HG03025 (cell line): Measurements from ENCODE around the gene HCN2.

Source experiments
- ATAC-seq: cut with Tn5 transposase; IDR thresholded peaks from one replicate; pipeline ENCODE4 v1.9.1; 2021; ENCODE audit warnings: mild to moderate bottlenecking, moderate library complexity; ENCODE audit not compliant: unreplicated experiment, low FRiP score

Gene HCN2

DNA sequence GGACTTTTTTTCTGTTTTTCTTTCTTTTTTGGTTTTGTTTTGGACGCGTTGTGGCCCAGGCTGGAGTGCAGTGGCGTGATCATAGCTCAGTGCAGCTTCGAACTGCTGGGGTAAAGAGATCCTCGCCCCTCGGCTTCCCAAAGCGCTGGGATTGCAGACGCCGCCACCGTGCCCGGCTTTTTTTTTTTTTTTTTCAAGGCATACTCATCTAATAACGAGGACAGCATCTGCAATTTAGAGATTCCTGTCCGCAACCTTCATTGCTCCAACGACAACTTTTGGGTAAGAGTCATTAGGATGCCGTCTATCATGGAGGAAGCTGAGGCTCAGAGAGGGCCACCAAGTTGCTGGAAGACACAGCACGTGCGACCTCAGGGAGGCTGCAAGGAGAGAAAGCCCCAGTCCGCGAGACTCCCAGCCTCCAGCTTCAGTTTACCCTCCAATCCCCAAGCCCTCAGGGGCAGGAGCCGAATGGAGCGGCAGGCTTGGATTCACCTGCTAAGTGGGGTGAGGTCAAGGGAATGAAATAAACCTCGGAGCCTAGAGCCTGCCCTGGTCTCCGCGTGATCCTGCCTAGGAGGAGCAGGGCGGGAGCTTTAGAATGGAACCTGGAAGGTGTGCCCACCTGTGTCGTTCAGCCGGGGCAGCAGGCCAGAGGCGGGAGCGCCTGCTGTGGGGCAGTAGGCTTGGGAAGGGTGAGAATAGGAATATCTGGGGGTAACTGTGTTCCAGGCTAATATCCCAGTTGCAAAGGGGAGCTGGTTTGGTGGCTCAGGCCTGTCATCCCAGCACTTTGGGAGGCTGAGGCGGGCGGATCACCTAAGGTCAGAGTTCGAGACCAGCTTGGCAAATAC is 44.3 kb downstream of the HCN2 start:
- no peak for ATAC-seq

DNA sequence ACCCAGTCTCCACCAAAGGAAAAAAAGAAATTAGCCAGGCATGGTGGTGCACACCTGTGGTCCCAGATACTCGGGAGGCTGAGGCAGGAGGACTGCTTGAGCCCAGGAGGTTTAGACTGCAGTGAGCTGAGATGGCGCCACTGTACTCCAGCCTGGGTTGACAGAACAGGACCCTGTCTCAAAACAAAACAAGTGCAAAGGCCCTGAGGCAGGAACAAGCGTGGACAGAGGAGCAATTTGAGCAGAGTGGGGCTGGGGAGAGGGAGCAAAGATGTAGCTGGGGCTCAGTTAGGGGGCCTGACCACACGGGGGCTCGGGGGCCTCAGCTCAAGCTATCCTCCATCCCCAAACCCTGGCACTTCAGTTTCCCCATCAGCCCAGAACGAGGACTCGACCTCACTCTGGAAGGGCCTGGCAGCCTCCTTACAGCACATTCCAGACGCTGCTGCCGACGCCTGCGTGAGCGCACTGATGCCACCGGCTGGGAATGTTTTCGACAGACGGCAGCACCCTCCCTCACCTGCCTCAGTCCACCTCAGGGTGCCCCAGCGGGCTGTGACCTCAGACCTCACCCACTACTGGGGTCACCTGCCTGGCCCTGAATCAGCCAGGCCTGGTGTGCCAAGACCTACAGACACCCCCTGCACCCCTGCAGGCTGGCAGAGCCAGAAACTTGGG is 45.4 kb downstream of the HCN2 start:
- ATAC-seq: no peak

DNA sequence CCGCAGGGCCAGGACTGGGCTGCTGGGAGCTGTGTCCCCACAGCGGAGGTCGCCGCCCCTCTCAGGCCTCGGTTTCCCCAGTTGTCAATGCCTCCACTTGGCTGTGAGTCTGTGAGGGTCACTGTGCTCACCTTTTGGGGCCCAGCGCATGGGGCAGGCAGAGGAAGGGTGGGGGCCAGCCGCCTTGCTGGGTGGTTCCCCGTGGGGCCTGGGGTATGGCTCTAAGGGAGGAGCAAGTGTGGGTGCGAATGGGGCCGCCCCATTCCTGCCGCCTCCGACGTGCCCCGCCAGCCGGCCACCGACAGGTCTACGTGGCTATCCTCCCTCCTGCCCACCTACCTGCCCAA is 49.2 kb downstream of the HCN2 start:
- ATAC-seq: no peak

DNA sequence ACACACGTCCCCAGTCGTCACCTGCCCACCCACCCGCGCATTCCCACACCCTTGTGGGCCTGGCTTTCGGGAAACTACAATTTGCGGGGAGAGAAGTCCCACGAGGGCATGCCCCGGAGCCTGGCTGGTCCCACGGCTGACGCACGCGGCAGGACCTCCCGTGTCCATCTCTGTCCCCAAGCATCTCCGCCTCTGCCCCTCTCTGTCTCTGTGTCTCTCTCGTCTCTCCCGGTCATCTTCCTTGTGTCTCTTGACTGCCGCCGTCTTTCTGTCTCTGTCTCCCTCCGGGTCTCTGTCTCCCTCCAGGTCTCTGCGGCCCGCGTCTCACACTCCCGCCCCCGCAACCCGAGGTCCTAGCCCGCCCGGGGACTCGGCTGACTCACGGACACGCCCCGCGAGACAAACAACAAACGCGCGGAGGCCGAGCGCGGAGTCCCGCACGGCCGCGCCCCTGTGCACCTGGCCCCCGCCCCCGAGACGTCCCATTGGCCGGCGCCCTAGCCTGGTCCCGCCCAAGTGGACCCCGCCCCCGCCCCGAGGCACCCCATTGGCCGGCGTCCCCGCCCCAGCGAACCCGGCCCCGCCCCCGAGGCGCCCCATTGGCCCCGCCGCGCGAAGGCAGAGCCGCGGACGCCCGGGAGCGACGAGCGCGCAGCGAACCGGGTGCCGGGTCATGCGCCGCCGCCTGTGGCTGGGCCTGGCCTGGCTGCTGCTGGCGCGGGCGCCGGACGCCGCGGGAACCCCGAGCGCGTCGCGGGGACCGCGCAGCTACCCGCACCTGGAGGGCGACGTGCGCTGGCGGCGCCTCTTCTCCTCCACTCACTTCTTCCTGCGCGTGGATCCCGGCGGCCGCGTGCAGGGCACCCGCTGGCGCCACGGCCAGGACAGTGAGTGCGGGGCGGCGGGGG is 49.8 kb downstream of the HCN2 start, which contains the start of gene FGF22:
Gene FGF22 (plus strand): TSS at position 627 of the 908 bp plus-strand sequence. CDS start 47 bp downstream, at position 674.
- peak; percentile 48 for ATAC-seq

DNA sequence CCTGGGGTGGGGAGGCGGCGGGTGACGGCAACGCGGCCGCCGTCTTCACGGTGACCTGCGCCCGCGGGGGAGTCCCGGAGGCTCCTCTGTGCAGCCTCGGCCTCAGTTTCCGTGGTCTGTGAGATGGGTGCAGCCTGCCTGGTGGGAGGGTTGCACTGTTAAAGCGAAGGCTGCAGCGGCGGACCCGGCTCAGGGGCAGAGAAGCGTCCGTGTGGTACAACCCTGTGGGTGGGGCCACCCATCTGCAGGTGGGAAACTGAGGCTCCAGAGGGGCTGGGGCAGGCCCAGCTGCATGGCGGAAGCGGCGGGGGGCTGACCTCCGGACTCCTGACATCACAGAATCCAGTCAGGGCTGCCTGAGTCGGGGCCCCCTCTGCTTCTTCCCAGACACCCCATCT is 50.5 kb downstream of the HCN2 start:
- no peak for ATAC-seq

DNA sequence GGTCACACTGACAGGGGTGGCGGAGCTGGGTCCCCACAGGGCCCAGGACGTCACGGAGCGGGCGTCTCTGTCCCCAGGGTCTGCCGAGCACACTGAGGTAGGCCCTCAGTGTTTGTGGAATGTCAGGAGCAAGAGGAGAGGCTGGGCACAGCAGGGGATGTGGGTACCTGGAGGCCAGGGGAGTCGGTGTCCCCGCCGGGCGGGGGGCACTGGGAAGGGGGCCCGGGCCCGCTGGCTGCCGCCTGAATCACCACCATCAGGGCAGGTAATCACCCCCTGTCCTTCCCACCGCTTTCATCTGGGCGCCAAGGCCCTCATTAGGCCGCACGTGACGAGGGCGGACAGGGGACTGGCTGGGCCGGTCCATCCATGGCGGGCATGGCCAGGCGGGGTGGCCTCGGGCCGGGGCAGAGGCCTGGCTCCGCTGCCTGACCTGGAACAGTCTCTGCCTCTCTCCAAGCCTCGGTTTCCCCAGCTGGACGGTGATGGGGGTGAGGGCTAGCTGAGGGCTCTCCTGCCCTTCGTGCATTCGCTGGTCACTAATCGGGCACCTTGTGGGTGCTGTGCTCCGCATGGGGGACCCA is 51.0 kb downstream of the HCN2 start:
- no peak for ATAC-seq

DNA sequence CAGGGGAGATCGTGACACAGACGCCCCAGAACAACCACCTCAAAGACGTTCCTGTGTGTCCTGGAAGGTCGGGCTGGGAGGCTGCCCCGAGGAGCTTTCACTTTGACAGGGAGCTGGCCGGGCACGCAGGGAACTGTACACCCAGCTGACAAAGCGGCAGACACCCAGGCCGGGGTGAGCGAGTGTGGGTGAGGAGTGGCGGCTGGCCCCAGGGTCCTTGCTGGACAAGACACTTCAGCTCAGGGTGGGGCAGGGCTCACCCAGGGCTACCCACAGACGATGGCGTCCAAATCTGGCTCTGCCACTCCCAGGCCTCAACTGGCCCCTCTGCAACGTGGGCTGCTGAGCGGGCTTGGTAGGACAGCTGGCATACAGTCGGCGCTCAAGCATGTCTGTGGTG is 52.0 kb downstream of the HCN2 start:
- ATAC-seq: no peak

DNA sequence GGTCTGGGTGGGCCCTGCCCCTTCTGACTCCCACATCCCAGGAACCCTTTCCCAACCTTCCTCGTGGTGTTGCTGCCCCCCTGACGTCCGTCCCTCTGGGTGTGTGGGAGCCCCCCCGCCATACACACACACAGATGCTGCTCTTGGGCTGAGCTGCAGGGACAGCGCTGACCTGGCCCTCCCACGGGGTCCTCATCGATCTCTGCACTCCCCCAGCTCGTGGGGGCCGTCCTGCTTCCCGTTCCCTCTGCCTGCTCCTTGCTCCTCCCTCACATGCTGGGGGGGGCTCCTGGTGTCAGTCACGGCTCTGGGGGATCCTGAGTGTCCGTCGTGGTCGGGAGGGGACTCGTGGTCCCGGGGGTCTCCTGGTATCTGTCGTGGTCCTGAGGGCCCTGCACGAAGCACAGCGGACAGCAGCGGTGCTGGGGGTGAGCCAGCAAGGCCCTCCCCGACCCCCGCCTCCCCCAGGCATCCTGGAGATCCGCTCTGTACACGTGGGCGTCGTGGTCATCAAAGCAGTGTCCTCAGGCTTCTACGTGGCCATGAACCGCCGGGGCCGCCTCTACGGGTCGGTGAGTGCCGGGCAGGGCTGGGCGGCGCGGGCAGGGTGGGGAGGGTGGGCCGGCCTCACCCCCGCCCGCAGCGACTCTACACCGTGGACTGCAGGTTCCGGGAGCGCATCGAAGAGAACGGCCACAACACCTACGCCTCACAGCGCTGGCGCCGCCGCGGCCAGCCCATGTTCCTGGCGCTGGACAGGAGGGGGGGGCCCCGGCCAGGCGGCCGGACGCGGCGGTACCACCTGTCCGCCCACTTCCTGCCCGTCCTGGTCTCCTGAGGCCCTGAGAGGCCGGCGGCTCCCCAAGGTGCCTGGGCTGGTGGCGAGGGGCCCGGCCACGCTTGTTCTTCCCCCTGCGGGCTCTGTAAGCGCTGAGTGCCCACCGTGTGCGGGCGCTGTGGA is 53.4 kb downstream of the HCN2 start:
- ATAC-seq: no peak

DNA sequence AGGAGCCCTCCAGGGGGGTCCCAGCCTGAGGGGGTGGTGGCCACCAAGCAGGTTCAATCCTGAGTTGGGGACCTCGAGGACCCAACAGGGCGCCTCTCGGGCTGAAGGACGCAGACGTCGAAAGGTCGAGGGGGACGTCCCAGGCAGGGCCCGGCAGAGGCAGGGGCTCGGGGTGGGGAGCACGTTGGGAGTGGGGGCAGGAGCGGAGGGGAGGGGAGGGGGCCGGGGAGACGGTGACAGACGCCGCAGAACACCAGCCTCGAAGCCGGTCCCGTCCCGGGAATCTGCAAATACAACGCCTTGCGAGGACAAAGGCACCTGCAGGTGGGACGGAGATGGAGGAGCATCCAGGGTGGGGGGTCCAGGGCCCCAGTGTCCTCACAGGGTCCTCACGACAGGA is 54.1 kb downstream of the HCN2 start:
- no peak for ATAC-seq

DNA sequence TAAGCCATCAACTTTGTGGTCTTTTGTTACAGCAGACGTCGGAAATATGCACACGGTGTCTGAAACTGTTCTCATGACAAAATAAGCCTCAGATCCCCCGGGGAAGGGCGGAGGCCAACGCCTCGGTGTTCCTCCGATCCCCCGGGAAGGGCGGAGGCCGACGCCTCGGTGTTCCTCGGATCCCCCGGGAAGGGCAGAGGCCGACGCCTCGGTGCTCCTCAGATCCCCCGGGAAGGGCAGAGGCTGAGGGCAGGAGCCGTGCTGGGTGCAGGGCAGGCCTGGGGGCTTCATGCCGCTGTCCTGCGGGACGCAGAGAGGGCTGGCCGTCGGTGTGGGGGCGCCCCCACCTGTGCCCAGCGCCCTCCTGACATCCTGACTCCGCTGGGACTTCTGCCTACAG is 54.7 kb downstream of the HCN2 start:
- no peak for ATAC-seq

DNA sequence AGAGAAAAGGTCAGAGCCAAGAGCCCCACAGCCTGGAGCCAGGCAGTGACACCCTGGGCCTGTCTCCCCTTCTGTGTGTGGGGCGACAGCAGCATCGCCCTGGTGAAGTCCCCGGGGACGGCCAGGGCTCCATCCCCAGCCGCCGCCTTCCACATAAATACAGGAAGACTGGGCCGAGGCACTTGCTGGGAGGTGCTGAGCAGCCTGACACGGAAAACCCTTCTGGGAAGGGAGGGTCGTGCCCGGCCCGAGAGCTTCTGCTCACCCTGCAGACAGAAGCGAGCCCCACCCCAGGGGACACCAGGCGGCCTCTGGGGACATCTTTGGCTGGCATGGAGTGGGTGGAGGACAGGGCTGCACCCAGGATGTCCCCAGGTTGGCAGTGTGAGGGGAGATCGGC is 55.1 kb downstream of the HCN2 start:
- no peak for ATAC-seq

DNA sequence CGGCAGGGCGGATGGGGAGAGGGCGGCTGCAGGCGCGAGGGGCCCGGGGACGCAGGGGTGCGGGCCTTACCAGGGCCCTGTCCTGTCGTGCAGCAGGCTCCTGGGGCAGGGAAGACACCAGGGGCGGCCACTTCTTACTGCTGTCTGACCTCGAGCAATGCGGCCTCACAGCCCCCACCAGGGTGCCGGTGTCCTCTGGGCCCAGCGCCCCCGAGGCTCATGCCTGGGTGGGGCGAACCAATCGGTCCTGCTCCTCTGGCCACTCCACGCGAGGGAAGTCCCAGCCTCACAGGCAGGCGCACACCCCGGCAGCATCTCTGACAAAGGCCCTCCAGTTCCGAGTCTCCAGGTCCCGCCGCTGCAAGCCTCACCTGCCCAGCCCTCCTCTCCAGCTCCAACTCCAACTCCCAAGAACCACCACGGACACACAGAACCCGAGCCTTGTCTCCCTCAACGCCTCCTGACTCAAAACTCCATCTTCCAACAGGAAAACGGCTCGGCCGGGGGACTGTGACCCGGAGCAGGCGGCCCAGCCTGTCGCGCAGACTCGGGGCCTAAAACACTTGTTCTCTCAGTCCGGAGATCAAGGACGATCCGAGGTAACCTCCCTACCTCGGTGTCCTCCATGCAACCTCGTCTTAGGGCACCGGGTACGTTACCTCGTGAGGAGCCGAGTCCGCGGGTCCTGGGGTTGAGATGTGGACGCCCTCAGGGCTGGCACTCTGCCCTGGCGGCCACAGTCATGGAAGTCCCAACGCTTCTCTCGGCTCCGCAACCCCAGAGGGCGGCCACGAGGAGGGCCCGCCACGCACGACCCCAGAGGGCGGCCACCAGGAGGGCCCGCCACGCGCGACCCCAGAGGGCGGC is 56.5 kb downstream of the HCN2 start:
- ATAC-seq: no peak

DNA sequence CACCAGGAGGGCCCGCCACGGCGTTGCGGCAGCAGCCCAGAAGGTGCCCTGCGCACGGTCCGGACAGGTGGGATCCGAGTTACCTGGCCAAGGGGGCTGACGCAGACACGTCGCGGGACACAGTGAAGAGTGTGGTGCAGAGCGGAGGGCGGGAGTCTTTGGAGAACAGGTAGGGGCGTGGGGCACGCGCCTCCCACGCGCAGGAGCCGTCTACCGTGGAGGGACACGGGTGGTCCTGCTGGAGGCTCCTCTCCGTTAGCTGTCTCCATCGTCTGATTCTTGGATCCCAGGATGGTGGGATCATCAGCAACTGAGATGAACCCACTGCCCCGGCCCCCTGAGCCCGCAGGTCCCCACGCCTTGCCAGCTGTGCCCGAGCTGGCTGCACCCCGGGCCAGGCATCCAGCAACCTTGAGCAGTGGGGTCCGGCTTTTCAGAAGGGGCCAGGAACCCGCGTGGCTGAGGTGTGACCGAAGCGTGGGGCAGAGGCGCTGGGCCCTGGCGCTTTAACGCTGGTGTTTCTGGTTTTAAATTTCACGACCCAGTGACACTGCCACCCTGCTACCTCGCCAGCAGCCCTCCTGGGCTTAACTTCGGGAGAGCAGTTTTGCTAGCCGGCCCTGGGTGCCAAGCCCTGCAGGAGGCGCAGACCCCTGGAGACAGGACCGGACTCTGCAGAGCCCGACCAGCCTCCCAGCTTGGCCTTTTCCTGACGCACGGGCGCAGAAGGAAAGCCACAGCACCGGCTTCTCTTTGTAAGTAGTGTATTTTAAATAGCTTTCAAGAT is 57.3 kb downstream of the HCN2 start:
- no peak for ATAC-seq

DNA sequence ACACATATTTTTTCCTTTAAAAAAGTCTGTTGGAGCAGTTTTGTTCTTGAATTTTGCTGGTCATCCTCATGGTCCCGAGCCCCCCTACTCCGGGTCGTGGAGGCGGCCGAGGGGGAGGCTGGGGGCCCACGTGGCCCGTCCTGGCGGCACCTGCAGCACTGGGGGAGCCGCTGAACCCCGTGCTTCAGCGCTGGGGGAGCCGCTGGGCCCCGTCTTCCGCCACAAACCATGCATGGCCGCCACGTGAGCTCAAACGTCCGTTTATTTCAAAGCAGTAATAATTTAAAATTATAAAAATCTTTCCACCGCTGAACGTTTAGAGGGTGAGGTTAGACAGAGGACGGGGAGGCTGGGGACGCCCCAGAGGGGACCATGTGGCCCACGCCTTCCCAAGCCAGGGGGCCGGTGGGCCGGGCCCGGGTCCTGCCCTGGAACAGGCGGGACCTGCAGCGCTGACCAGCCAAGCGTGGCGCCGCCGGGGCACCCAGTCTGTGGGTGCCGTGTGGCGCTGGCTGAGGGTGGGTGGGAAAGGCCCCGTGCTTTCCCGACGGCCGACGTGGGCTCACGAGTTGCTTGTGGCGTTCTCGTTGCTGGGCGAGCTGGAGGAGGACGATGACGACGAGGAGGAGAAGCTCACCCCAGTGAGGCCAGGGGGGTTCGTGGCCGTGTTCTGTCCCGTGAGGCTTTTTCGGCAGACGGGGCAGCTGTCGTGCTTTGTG is 58.0 kb downstream of the HCN2 start:
- no peak for ATAC-seq

DNA sequence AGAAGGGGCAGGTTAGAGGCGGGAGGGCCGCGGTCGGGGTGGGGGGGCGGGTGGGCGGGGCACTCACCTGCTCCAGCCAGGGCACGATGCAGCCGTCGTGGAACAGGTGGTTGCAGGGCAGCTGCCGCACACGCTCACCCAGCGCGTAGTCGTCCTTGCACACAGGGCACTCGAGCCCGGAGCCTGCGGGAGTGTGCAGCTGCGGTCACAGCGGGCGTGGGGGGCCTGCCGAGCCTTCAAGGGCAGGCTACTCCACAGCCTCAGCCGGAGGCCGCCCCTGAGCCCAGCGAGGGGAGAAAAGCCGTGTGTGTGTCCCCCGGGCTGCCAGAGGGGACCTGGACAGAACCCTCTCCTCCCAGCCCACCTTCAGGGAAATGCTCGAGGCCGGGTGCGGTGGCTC is 58.6 kb downstream of the HCN2 start:
- no peak for ATAC-seq

DNA sequence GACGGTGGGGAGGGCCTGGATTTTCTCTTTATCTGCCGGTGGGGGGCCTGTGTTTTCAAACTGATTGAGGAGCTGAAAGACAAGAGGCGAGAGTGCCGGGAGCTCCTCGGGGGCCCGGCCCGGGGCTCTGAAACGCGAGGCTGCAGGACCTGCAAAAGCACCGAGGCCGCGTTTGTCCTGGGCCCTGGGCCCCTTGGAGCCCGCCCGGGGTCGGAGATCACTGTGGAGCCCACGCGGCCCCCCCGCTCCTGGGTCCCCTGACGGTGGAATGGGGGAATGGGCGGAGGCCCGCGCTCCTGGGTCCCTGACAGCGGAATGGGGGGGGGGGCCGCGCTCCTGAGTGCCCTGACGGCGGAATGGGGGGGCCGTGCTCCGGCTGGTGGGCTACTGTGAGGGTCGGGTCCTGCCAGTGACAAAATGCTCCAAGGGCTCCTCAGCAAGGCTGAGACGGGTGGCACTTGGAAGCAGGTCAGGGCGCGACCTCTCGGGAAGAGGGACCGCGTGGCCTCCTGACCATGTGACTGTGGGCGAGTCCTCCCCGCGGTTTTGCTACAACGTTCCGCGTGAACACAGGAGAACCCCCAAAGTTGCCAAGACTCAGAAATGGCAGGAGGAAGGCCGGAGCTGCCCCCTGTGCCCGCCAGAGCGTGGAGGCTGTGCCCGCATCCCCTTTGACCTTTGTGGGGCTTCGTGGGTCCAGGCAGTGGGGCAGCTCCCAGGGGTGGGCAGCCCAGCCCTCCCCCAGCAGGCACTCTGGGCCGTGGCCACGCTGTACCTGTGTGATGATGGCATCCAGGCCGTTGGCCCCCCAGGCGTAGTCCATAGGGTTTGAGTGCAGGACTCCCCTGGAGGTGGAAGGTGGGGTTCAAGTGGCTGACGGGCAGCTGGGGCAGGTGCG is 59.5 kb downstream of the HCN2 start:
- no peak for ATAC-seq
